ENCODE data around the gene DCAF11. TPM values are rescaled to one million over a fixed set of nuclear protein-coding genes. Genes with fewer than 3 reads are reported as not detected.
A peak's percentile ranks its signal among the peaks of the same experiment; 100 is the strongest.

Gene DCAF11
- total RNA-seq, 2 donors from 2014 or later, result 89.2 to 106 TPM

- Histone ChIP-seq H3K4me1 (peaks cover 8% of the 10 kb centered on the region), H3K27me3 (no peaks in the 10 kb centered on the region), H3K9me3 (no peaks in the 10 kb centered on the region), H3K36me3 (peaks cover 10% of the 10 kb centered on the region), H3K4me3 (peak overlapping the region; percentile 97), H3K27ac (peak overlapping the region; percentile 99), H3K9ac (ENCODE audit: low read depth in 2 of 2, low read length in 2 of 2) (peak overlapping the region; percentile 98 to 100)
- intact Hi-C loops (cut with DNase I), result no loop called here
- peak; percentile 96 for DNase-seq
- no peak for TF ChIP-seq CTCF (IDR thresholded peaks at IDR 0.05)
Observed at GRCh38 chr14:24095271-24096068, 19.1 kb upstream of the DCAF11 start.

- Histone ChIP-seq H3K36me3 (peaks cover 10% of the 10 kb centered on the region), H3K9ac (ENCODE audit: low read depth in 2 of 2, low read length in 2 of 2) (no peak overlapping the region), H3K4me3 (no peak overlapping the region), H3K27ac (no peak overlapping the region), H3K9me3 (no peaks in the 10 kb centered on the region), H3K4me1 (peaks cover 8% of the 10 kb centered on the region), H3K27me3 (no peaks in the 10 kb centered on the region)
- intact Hi-C loops (cut with DNase I), result no loop called here
- TF ChIP-seq CTCF (IDR thresholded peaks at IDR 0.05), result no peak
- DNase-seq, result no peak
Observed at GRCh38 chr14:24096545-24097181, 17.9 kb upstream of the DCAF11 start.

DNA sequence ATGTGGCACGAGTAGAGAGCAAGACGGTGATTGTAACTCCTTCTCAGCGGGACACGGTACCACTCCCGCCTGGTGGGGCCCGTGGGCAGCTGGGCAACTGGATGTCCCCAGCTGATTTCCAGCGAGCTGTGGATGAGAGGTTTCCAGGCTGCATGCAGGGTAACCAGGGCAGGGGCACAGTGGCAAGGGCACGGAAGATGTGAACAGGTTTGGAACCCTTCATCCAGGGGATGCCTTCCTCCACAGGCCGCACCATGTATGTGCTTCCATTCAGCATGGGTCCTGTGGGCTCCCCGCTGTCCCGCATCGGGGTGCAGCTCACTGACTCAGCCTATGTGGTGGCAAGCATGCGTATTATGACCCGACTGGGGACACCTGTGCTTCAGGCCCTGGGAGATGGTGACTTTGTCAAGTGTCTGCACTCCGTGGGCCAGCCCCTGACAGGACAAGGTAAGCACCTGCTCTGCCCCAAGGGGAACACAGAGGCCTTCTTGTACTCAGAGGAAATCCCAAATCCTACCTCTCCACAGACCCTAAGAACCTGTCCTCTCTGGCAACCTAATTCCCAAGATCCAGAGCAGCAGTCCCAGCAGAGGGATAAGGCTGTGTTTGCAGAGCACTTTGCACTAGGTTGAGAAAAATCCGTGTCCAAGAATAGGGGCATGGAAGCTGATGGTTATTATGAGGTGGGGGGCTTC lies 16.2 kb upstream of the DCAF11 start:
- no peak overlapping the region for H3K27ac ChIP-seq
- no peak overlapping the region for H3K4me3 ChIP-seq
- intact Hi-C loops (cut with DNase I), result no loop called here
- H3K9me3 ChIP-seq, result no peaks in the 10 kb centered on the region
- peaks cover 10% of the 10 kb centered on the region for H3K36me3 ChIP-seq
- peaks cover 6% of the 10 kb centered on the region for H3K4me1 ChIP-seq
- no peaks in the 10 kb centered on the region for H3K27me3 ChIP-seq
- TF ChIP-seq CTCF (IDR thresholded peaks at IDR 0.05), result no peak
- no peak overlapping the region for H3K9ac ChIP-seq (ENCODE audit: low read depth in 2 of 2, low read length in 2 of 2)
- no peak for DNase-seq

DNA sequence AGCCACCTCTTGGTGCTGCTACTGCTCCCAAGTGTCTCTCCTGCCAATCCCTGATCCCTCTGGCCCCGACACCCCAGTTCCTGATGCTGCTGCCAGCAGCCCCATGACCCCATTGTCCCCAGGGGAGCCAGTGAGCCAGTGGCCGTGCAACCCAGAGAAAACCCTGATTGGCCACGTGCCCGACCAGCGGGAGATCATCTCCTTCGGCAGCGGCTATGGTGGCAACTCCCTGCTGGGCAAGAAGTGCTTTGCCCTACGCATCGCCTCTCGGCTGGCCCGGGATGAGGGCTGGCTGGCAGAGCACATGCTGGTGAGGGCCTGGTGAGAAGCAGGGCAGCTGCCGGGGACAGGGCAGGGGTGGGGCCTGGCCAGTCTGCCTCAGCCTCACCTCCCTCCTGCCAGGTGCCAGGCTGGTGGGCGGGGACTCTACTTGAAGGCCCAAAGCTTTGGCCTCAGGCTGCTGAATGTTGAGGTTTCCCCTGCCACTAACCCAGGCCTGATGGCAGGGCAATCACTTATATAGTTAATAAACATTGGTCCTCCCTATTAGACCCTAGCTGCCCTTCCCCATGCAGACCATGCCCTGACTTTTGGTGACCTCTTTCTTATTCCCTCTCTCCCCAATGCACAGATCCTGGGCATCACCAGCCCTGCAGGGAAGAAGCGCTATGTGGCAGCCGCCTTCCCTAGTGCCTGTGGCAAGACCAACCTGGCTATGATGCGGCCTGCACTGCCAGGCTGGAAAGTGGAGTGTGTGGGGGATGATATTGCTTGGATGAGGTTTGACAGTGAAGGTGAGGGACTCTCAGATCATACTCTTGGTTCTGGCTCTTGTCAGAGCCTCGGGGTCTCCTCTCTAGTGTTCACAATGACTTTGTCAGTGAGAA lies 15.4 kb upstream of the DCAF11 start:
- no peak for DNase-seq
- H3K36me3 ChIP-seq, result peaks cover 10% of the 10 kb centered on the region
- H3K9ac ChIP-seq (ENCODE audit: low read depth in 2 of 2, low read length in 2 of 2), result no peak overlapping the region
- H3K4me1 ChIP-seq, result peaks cover 3% of the 10 kb centered on the region
- no peaks in the 10 kb centered on the region for H3K9me3 ChIP-seq
- intact Hi-C loops (cut with DNase I), result no loop called here
- no peaks in the 10 kb centered on the region for H3K27me3 ChIP-seq
- no peak overlapping the region for H3K27ac ChIP-seq
- no peak for TF ChIP-seq CTCF (IDR thresholded peaks at IDR 0.05)
- H3K4me3 ChIP-seq, result no peak overlapping the region
